DMS153 treated with DMSO at 0.1 percent for 48 hours (cell line): Measurements from ENCODE around the gene DCTN3.

Experiments
- DNase-seq: peaks from one replicate; lab custom pipeline; 2025; ENCODE audit not compliant: unreplicated experiment; lab: John Stamatoyannopoulos, UW

Gene DCTN3

DNA sequence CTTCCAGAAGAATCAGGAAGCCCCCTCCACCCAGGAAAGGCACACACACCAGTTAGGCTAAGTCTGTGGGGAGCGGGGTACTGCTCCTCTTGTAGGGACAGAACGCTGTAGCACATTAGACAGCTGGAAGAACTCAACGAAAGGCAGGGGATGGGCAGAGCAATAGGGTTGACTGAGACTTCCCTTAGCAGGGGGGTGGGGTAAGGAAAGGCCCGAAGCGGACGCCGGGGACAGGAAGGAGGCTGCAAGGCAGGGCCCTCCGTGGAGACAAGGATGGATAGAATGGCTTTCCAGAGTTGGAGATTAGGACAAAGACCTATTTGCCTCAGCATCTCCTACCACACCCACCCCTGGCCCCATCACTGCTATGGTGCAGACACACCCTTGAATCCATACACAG, 45.1 kb downstream of the DCTN3 start:
- no peak for DNase-seq

DNA sequence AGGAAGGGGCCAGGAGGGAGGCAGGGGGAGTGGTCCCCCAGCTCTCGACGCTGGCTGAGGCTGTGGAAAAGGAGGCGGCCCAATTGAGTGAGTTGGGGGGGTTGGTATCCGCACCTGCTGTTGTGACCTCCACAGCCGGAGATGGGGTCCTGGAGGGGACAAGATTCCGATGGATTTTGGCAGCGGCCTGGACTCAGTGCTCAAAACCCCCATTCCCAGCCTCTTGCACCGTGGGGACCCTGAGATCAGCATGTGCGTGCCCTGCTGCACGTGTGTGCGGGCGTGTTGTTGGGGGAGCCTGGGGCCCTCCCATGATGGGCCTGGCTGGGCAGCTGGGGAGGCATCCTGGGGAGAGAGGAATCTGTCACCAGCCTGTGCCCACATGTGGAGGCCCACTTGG, 45.7 kb downstream of the DCTN3 start:
- DNase-seq: no peak

DNA sequence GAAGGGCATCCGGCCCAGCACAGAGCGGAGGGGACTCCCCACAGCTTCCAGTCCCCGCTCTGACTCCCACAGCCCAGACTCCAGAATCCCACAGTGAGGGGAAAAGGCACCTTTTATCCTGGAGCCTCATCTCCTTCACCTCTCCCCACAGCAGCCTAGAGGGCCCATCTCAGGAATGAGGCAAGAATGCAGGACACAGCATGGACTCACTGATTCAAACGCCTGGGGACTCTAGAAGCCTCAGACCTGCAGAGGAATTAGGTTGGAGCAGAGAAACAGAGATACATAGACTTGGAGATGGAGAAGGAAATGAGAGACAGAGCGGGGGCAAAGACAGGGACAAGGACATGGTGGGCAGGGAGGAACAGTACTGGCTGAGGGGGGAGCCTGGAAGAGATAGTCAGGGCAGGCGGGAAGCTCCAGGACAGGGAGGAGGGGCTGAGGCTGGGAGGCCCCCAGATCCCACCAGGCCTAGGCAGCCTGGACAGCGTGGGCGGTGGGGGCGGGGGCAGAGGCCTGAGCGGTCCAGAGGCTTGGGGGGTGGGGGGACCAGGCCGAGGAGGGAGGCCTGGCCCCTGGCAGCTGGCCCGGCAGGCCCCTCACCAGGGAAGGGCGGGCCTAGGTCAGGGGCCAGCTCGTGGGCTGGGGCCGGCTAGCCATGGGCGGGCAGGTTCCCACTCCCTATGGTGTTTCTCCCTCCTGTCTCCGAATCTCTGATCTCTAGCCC, 46.5 kb downstream of the DCTN3 start:
- no peak for DNase-seq

DNA sequence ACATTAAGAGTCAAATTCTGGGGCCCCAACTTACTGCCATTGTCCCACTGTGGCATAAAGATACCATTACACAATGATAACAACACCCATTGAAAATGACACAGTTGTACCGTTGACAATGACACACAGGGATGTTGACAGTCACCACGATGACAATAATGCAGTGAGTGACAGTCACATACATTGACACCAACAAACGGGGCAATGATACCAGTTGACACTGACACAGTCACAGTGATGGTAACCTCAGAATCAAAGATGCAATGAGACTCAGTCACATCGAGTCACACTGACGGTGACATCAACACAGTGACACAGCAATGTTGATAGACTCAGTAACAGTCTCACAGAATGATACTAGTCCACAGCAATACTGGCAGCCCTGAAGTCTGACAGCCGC, 47.7 kb downstream of the DCTN3 start:
- no peak for DNase-seq

DNA sequence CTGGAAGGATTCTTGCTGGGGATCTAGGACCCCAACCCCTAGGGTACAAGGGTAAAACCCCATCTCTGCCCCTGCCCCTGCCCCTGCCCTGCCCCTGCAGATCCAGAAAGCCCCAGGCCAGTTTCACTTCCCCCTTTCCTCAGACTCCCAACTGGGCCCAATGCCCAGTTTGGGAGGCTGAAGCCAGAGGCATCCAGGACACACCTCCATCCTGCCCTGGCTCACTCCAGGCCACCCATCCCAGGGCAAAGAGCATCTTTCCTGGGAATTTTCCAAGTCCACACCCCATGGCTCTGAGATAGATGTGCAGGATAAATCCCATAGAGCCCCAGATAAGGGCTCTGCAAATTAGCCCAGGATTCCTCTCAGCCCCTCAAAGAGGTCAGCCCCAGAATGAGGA, 48.2 kb downstream of the DCTN3 start:
- no peak for DNase-seq

DNA sequence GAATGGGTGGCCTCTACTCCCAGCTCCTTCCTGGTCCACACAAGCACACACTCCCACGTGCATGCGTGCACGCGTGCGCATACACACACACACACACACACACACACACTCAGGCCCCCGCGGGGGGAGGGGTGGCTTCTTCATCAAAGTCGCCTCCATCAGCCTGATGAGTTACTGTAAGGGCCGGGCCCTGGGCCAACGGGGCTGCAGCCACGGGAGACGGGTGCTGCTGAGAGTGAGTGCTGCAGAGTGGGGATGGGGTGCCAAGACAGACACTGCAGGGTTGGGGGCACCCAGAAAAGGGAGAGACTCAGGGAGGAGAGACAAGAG, 48.8 kb downstream of the DCTN3 start:
- no peak for DNase-seq

DNA sequence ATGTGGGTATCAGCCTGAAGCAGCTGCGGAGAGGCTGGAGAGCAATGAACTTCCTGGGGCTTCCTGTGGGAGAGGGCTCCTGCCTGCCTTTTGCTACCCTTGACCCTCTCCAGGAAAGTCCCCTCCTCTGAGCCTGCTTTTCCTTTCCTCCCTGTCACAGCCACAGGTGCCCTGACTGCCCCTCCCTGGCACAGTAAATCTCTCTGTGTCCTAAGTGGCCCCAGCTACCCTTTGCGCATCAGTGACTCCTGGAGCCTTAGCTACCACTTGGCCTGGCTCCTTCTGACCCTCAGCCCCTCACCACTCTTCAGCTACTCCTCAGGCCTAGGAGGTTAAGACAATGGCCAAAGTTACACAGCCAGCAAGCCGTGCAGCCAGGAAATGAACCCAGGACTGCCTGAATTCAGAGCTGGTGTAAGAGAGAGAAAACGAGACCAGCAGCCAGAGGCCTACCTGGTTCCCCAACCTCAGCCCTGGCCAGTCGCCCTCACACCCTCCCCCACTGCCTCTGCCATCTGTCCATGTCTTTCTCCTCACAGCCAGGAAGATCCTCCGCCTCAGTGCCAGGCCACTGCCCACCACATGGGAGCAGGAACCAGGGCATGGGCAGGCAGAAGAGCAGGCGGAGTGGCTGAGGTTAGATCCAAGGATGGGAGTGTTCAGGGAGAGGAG, 49.4 kb downstream of the DCTN3 start:
- DNase-seq: no peak

DNA sequence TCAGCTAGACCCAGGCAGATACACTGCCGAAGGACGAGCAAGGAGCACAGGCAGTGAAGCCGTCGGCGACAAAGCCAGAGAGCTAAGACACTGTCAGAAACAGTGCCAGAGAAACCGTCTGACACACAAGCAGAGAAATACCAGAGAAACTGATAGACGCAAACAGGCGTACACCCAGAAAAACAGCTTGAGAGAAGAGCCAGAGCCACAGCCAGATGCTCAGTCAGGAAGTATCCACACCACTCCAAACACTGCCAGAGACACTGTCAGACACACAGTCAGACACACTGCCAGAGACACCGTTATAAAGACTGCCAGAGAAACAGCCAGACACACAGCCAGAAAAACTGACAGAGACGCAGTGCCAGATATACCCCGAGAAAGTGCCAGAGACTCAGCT, 49.9 kb downstream of the DCTN3 start:
- no peak for DNase-seq

DNA sequence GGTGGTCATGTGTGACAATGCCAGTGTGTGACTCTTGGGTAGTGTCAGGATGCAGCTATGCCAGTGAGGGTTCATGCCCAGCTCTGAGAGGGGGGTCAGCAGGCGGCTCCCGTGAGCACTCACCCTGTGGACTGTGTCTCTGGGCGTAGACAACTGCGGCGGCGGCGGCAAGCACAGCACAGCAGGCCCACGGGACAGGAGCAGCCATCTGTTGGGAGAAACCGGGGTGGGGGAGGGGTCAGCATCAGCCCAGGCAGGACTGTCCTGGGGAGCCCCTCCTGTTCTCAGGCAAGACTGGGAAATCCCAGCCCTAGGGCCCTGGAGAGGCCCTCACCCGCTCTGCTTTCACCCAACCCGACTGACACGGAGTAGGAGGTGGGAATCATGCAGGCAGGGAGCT, 51.5 kb downstream of the DCTN3 start:
- DNase-seq: no peak

DNA sequence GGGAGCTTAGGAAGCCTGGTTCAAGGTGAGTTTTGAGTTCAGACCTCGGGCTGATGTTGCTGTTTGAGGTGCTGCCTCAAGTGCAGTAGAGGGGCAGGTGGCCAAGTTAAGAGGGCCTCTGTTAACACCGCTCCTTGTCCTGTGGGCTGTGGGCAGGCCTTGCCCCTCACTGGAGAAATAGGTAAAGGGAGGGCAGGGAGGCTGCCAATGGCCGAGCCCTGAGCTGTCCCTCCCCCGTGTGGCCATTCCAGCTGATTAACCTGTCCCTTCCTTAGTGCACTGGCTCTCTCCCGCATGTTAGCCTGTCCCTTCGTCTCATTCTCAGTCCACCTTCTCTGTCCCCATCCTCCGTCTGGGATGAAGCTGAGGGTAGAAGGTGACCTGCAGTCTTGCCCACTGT, 52.2 kb downstream of the DCTN3 start:
- DNase-seq: no peak

DNA sequence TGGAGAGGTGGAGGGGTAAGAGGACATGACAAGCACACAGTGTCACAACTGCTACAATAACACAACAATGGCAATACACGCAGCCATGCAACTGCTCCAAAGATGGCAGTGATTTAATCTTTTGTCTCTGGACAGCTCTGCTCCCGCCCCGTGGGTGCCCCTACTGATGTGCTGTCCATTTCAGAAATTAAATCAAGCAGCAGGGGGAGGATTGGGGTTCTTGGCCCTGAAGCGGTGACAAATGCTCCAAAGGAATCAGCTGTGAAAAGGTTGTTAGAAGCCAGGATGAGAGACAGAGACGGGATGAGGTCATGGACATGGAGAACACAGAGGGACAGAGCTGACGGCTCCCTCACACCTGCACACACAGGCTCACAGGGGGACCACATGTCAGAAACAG, 53.3 kb downstream of the DCTN3 start:
- DNase-seq: no peak

DNA sequence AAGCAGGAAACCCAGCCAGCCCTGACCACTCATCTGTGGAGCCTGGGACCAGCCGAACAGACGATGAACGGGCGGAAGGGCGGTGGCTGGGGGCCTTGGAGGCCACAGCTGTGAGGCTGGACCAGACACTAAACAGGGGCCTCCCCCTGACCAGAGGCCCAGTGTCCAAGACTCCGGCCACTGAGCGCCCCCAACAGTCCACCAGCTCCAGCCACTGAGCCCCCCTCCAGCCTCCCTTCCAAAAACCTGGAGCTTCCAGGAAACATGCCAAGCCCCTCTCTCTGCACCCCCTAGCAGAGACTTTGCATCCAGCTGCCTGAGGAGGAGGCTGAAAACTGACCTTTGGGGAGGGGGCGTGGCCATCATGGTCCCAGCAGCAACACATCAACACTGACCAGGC, 54.0 kb downstream of the DCTN3 start:
- no peak for DNase-seq

DNA sequence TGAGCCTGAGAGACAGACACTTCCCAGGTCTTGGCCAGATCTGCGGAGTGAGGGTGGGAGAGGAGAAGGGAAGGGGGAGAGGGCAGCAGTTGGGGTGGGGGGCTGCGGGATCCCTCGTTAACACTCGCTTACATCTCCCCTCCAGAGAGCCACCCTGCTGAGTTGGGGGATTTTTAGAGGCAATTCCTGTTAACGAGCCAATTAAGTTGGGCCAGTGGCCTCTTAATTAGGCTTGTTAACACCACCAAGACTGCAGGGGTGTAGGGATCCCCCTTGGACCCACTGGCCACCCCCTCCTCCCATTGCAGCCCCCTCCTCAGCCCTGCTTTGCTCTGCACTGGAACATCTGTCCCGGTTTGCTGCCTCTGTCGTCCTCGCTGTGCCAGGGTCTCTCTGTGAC, 54.4 kb downstream of the DCTN3 start:
- no peak for DNase-seq

DNA sequence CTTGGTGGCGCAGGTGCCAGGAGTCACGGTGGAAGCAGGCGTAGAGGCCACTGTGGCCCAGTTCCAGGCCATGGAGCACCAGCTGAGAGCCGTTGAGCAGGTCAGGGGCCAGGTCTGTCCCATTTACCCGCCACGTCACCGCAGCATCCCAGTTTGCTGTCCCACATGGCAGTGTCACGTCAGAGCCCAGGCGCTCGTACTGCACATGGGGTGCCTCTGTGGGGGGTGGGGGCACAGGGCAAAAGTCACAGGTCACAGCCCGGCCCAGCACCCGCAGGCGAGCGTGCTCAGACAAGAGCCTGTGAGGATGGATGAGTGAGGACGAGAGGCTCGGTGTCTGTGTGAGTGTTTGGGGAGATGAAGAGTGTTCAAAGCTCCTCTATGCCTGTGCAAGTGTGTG, 55.7 kb downstream of the DCTN3 start:
- no peak for DNase-seq
